Skin epidermis (tissue), 12 donors: ENCODE measurements around the gene PHF21A.
A peak's percentile ranks its signal among the peaks of the same experiment; 100 is the strongest.
"Not testable (repeated sequence)": the region's sequence is repeated elsewhere in the genome, so short reads cannot be mapped to it uniquely, and the experiment has no call there.

Source experiments
- H3K27ac ChIP-seq, 21 experiments: fragments of 200-600 bp; sonication (generic) in 11 of 21; one replicate each; pipeline ENCODE4 v1.5.0; 2020; ENCODE audit warnings: mild to moderate bottlenecking in 3 of 21, inconsistent platforms in 2 of 21, moderate library complexity in 2 of 21
- H3K4me3 ChIP-seq, 7 experiments: fragments of 200-600 bp; sonication (generic) in 2 of 7; one replicate each; pipeline ENCODE4 v1.5.0; 2020; ENCODE audit warnings: inconsistent platforms in 2 of 7, mild to moderate bottlenecking in 2 of 7, moderate library complexity in 1 of 7

The PHF21A gene

DNA sequence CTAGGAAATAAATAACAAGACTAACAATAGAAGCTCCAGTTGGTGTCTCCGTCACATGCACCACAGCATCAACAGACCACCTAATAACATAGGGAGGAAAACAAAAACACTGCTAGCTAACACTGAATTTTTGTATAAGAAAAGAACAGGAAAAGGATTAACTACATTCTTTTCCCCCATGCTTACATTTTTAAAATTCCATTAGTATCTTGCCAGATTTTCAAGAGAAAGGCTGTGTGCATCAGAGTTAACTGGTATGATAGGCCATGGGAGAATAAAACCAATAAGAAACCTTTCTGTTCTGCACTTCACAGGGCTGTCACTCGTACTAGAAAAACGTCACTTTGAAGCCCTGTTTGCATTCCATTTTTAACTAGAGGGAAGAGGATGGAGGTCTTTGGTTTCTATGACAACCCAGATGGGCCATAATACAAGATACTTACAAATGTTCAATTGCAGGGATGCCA is 119.8 kb downstream of the PHF21A start:
- Histone ChIP-seq H3K27ac (no peak overlapping the region), H3K4me3 (no peak overlapping the region)

DNA sequence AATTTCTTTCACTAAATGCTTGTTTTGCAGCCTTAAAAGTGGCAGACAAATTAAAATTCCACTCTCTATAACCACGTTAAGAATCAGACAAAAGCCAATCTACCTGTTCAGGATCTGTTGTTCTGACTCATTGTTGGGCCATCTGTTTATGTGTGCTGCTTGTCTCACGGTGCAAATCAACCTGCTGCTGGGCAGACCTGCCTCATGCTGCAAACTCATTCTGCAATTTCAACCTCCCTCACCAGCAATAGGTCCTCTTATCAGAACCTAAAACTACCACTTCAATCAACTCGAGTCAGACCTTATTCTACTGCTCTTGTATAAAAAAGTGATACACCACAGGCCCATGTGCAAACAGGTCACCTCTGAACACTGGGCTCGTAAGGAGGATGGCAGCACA is 123.7 kb downstream of the PHF21A start:
- Histone ChIP-seq H3K27ac (no peak overlapping the region), H3K4me3 (no peak overlapping the region)

DNA sequence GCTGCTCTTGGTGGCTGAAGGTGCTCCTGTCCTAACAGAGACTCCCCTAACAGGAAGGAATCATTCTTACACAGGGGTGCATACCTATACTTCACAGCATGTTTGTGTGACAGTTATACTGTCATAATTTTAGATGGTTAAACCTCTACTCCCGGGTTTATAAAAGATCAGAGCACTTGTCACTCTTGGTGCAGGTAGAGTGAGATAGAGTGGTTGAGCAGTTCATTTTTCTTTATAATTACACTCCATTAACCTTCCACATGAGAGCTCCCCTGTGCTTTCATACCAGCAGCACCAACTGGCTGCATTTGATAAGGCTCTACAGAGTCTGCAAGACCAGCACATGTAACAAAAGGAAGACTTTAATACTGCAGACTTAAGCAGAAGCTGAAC is 125.9 kb downstream of the PHF21A start:
- H3K27ac ChIP-seq: no peak overlapping the region
- H3K4me3 ChIP-seq: no peak overlapping the region

DNA sequence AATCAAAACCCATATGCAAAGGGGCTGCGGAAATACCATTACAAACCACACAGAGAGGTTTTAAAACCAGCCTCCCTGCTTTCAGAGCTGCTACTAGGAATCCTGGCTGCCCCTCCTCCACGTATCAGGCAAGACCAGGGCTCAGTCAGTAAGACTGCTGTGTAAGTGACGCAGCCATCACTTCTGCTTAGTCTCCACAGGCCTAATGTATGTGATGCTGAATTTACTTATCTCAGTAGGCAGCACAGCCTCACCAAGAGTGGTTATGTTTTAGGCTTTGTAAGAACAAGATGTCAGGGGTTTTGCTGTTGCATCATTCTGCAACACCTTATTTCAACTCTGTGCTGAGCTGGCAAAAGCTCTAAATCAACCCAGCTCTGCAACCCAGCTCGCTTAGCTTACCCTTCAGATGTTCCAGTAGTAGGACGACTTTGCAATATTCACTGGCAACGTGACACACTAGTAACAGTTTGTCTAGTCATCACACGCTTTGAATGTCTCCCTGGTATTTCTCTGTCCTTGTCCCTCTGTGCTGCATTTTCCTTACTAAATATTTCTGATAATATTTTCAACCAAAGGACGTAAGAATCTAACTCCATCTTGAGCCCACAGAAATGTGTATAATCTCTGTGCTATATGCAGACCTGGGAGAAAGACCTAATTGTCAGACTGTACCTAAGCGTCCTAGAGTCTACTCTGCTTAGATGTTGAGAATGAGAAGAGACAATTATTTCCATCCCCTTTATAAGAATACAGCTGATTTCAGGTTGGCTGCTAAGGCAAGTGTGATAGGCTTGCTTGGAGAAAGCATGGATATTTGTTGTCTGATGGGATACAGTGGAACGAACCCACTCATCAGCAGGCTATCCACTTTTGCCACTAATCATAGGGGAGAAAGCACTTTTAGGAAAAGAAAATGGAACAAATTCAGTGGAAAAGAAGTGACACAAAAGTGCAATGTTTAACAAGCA is 126.6 kb downstream of the PHF21A start:
- Histone ChIP-seq H3K4me3 (no peak overlapping the region), H3K27ac (peak overlapping the region in 1 of 21 experiments; percentile 12)

DNA sequence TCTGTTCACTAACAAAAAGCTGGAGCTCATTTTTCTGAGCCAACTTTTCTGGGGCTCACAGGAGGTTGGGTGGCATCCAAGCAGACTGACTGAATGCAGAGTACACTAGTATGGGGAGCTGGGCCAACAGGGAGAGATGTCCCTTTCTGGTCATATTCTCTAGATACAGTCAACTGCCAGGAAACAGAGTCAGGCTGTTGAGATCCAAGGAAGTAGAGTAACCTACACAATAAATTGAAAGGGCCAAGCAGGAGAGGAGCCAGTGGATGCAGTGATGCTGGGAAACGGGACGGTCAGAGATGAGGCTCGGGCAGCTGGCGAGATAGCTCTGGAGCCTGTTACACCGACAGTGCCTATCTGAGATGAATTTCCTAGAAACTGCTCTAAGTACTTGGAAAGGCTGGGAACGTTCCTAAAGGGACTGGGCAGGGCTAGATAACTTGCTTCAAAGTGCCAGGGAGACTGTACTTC is 127.7 kb downstream of the PHF21A start:
- H3K27ac ChIP-seq: peak overlapping the region in 2 of 21 experiments; percentile 12 to 41
- H3K4me3 ChIP-seq: no peak overlapping the region

DNA sequence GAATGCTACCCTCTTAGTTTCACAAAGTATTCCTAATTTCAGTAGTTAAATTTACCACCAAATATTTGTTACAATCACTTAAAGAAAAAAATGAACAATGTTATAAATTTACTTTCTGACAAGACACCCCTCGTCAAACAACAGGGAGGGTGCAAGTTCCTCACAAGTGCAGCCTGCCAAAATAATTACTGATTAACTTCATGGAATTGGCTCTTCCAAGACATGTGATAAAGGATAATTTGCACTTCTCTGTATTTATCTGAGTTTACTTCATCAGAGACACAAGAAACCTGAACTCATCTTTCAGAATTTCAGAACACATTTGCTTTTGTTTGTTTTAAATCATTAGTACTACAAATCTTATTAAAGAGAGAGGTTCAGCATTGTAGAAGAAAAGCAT is 132.3 kb downstream of the PHF21A start:
- Histone ChIP-seq H3K27ac (no peak overlapping the region), H3K4me3 (no peak overlapping the region)

DNA sequence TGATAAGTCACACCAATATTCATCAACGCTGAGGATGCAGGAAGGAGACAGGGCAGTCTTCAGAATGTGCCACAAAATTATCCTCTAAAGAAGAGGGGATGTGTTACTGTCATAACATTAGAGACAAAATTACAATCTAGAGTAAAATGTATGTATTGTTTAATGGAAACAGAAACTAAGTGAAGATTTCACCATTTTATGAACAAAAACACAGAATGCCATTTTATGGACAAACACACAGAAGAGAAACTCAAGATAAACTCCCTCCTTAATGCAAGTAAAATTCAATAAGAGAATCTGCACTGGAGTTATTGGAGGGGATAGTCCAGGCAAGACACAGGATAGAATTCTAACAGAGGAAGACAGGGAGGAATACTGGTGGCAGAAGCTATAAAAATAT is 136.0 kb downstream of the PHF21A start:
- Histone ChIP-seq H3K27ac (no peak overlapping the region), H3K4me3 (no peak overlapping the region)

DNA sequence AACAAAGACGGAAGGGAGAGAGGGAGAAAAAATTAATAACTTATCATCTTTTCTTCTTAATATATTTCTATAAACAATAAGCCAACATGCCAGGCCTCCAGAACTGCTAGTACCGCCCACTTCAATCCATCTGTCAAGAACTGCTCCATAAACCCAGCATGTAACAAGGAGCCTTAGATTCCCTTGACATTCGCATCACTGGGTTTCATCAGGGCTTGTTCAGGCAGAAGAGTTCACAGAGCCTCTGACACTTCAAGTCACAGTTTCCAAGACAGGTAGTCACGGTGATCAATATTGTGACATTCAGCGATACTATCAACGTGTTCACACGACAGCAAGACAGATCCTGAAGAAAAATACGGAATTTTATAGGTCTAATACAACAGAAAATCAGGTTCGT is 137.1 kb downstream of the PHF21A start:
- H3K27ac ChIP-seq: no peak overlapping the region
- H3K4me3 ChIP-seq: no peak overlapping the region

DNA sequence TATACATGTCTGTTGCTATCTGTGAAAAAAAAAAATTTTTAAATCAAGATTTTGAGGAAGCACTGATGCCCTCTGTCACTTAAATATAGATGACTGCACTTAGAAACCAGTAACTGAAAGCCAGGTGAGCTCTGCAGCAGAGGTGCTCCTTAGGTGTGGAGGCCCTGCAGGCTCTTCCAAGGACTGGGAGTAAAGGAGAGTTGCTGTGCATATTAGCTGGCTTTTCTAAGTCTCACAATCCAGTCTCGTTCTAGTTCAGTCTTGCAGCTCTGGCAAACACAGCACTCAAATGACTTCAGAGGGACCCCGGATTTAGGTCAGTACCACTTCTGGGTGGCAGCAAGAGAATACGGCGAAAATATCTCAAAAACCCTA is 137.8 kb downstream of the PHF21A start:
- Histone ChIP-seq H3K27ac (no peak overlapping the region), H3K4me3 (no peak overlapping the region)

DNA sequence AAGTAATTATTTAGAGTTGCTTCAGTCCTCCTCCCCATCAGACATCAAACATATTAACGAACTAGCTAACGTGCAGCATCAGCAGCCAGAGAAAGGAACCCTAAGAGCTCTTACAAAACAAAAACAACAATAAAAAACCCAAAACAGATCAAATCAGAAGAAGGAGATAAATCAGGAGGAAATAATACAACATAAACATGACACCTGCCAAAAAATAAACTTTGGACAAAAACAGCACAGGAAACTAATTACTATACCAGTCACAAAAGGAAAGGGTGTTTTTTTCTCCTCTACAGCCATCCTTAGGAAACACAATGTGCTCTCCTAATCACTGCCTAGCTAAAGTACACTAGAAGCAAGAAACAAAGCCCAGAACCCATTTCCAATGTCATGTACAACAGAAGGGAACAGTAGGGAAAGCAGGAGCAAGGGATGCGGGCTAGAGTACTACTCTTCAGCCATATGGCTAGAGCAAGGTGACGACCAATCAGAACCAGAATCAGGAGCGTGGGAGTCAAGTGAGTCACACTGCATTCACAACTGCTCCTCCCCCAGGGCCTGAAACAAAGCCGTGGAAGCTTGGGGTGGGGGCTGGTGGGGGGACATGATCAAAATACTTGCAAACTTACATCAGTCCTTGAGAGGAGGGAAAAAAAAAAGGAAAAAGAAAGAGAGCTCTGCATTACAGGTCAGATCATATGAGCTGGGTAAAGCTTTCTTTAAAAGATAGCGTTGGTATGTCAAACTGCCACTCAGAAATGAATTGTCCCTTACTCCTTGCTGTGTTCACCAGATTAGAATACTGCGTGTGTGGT is 138.4 kb downstream of the PHF21A start:
- Histone ChIP-seq H3K27ac (peak overlapping the region in 1 of 21 experiments; percentile 32), H3K4me3 (no peak overlapping the region)

DNA sequence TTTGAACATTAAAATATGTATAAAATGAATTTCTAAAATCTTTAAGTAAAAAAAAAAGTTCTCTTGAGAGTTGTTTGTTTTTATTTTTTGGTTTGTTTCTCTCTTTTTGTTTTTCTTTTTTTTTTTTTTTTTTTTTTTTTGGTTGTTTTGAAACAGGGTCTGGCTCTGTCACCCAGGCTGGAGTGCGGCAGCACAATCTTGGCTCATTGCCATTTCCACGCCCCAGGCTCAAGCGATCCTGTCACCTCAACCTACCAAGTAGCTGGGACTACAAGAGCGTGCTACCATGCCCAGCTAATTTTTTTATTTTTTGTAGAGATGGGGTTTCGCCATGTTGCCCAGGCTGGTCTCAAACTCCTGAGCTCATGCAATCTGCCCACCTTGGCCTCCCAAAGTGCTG is 139.4 kb downstream of the PHF21A start:
- H3K27ac ChIP-seq, H3K4me3 ChIP-seq: not testable (repeated sequence)

DNA sequence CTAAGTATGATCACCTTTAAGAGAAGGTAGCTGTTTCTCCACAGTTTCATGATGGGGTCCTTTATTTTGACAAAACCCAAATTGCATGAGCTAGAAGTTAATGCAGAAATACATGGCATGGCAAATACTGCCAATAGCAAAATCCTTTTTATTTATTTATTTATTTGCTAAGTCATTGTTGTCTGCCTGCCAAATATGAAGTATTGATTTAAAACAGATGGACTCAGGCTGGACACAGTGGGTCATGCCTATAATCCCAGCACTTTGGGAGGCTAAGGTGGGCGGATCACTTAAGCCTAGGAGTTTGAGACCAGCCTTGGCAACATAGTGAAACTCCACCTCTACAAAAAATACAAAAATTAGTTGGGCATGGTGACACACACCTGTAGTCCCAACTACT is 146.4 kb downstream of the PHF21A start:
- Histone ChIP-seq H3K27ac (no peak overlapping the region), H3K4me3 (no peak overlapping the region)

DNA sequence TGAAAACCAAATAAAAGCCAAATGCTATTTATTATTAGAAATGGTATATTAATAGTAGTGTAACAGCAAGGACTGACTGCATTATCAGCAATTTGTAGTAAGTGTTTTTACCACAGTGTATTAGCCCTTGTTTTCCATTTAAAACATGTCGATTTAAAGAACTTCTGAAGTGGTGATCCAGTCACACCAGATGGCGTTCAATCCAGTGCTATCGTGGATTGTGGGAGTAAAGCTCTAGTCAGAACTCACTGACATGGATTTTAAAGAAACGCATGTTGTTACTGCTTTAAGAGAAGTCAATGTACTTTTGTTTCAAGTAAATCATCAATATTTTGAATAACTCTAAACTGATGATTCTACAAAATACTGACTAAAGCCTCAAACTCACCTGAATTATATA is 147.7 kb downstream of the PHF21A start:
- Histone ChIP-seq H3K4me3 (no peak overlapping the region), H3K27ac (no peak overlapping the region)

DNA sequence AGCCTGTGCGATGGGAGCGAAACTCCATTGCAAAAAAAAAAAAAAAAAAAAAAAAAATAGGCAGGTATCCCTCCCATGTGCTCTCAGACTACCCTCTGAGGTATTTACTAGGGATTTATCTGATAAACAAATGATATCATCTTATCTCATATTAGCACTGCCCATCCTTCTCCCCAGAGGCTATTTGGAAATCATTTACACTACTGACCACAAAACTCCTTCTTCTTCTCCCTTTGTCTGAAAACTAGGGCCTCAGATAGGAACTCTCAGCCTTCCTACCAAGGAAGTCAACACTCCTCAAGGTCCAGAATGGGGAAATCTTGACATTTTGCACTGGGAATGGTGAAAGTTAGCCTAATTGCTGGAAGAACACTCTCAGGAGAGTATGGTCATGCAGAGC is 152.4 kb downstream of the PHF21A start:
- H3K27ac ChIP-seq: peak overlapping the region in 1 of 21 experiments; percentile 38
- H3K4me3 ChIP-seq: no peak overlapping the region

DNA sequence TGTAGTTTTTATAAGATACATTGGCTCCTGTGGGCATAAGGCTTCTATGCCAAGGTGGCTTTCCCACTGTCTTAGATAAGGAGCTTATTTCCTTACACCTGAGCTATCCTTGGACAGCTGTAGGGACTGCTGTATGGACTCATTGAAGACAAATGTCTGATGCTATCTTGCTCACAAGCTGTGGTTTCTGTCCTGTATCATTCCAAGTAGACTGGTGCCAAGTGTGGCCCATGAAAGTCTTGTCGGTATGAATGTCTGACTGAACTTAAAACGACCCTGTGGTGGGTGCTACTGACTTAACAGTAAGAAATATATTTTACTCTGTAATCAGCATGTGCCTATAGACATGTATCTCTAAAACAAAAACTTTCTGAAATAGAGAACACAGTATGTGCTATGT is 153.7 kb downstream of the PHF21A start:
- Histone ChIP-seq H3K27ac (no peak overlapping the region), H3K4me3 (no peak overlapping the region)

DNA sequence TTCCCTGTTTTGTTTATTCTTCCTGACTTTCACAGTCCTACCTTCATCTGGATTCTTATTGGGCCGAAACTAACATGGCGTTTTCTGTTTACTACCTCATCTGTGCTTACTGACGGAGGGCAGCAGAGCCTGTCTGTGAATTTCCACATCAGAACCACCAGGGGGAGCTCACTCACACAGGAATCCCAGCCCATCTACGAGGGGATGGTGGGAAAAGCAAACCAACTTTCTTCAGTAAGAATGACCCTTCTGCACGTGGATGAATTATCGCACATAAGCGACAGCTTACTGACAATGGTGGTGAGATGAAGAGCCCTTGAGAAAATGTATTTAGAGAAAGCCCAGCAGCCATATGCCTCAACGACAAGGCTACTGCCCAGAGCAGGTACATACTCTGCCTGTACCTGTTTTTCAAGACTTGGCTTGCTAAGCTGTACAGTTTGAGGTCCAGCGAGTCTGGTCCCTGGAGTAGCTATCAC is 156.3 kb downstream of the PHF21A start:
- peak overlapping the region in 4 of 21 experiments; percentile 23 to 64 (median 40) for H3K27ac ChIP-seq
- no peak overlapping the region for H3K4me3 ChIP-seq

DNA sequence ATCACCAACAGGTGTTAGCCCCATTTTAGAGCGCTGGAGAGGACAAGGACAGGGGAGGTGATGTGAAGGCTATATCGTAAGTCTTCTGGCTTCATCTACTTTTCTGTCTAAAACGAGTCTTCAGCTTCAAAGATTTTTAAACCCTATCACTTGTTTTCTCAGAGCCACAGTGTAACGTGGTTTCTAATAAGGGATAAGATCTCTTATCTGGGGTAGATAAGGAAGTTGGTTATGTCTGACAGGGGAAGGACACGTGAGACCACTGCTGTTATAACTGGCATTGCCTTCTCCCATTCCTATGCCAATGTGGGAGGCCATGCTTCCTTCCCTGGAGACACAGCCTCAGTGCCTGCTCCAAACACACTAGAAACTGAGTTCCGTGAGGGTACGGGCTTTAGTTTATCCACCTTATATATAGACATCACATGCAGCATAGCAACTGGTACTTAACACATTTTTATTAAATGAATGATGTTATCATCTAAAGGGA is 159.5 kb downstream of the PHF21A start:
- Histone ChIP-seq H3K4me3 (no peak overlapping the region), H3K27ac (peak overlapping the region in 1 of 21 experiments; percentile 25)

DNA sequence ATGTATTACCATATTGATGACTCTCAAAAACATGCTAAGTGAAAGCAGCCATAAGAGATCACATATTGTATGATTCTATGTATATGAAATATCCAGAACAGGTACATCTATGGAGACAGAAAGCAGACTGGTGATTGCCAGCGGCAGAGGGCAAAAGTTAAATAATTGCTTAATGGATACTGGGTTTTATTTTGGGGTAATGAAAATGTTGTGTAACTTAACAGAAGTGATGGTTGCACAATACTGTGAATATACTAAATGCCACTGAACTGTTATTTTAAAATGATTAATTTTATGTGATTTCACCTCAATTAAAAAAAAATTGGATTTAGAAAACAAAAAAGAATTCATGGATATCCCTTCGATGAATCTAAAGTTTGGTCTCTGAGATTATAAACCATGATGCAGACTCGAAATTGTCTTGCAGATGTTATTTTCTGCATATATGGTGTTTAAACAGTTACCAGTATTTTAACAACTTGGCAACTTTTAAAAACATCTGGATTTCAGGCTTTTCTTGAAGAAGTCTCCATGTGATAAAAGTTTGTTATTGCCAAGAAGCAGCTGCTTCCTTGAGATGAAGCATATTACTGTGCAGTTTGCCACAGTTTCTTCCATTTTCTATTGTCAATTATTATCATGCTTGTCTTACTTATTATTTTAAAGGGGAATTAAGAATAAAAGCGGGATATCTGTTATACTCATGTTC is 160.7 kb downstream of the PHF21A start:
- H3K4me3 ChIP-seq: no peak overlapping the region

DNA sequence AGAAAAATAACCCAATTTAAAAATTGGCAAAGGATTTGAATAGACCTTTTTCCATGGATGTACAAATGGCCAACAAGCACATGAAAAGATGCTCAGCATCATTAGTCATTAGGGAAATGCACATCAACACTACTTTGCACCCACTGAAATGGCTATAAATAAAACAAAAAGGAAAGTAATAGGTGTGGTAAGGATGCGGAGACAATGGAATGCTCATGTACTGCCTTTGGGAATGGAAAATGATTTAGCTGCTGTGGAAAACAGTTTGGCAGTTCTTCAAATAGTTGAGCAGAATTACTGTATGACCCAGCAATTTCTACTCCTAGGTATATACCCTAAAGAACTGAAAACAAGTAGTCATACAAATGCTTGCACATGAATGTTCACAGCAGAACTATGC is 161.4 kb downstream of the PHF21A start:
- Histone ChIP-seq H3K27ac (peak overlapping the region in 1 of 21 experiments; percentile 10), H3K4me3 (no peak overlapping the region)

More for the DNA sequence above, 160.7 kb downstream of the PHF21A start:
- H3K27ac ChIP-seq: peak overlapping the region in 2 of 21 experiments; percentile 11 to 25

DNA sequence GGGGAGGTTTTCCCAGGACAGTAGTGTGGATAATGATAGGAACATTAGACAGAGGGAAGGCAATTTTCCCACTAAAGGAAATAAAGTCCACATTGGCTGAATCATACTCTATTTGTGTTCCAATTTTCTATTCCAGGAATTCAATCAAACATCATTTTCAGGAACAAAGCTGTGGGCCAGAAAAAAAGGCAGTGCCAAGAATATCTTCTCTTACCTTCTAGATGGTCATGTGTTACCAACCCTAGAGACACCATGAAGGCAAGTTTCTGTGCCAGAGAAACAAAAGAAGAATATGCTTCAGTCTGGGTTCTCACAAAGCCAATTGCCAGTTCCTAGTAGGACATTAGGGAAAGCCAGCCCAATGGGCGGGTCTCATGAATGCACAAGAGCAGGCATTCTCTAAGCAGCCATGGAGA is 171.3 kb downstream of the PHF21A start:
- H3K27ac ChIP-seq: peak overlapping the region in 1 of 21 experiments; percentile 3
- no peak overlapping the region for H3K4me3 ChIP-seq
